ENCODE results near the gene LCE1A. TPM values are rescaled to one million over a fixed set of nuclear protein-coding genes. Genes with fewer than 3 reads are reported as not detected.

LCE1A gene
- total RNA-seq, 1 experiment from 2014 or later: not detected

- intact Hi-C loops (cut with micrococcal nuclease; ENCODE audit: unreplicated experiment): no loop called here
These were observed 30.8 kb downstream of the LCE1A start for GRCh38 chr1:152858062-152858461.

DNA sequence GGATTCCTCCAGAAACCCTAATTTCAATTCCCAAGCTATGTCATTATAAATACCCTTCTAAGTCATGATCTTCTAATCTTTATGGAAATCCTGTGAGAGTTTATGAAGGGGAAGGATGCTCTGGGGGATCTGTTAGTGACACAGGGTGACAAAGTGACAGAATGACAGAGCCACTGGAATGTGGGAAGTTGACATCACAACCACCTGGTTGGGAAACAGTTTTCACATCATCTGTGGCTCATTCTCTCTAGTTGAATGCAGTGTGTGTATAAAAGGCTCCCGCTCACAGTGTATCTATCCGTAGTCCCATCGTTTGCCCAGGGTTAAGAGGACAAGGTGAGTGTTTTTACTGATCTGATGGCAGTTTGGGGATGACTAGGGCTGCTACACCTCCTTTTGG, 32.4 kb downstream of the LCE1A start, which contains the start of gene LCE7A:
Gene LCE7A, plus strand, starts transcription at position 301 of the 400 bp plus-strand sequence. CDS start 702 bp downstream, outside the sequence.
- no peaks in the 10 kb centered on the region for H3K36me3 Mint-ChIP-seq (ENCODE audit: insufficient read depth, unreplicated experiment)
- no peak for DNase-seq
- TF ChIP-seq, protein P1, sequence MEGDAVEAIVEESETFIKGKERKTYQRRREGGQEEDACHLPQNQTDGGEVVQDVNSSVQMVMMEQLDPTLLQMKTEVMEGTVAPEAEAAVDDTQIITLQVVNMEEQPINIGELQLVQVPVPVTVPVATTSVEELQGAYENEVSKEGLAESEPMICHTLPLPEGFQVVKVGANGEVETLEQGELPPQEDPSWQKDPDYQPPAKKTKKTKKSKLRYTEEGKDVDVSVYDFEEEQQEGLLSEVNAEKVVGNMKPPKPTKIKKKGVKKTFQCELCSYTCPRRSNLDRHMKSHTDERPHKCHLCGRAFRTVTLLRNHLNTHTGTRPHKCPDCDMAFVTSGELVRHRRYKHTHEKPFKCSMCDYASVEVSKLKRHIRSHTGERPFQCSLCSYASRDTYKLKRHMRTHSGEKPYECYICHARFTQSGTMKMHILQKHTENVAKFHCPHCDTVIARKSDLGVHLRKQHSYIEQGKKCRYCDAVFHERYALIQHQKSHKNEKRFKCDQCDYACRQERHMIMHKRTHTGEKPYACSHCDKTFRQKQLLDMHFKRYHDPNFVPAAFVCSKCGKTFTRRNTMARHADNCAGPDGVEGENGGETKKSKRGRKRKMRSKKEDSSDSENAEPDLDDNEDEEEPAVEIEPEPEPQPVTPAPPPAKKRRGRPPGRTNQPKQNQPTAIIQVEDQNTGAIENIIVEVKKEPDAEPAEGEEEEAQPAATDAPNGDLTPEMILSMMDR (IDR thresholded peaks at IDR 0.05; ENCODE audit: unreplicated experiment): no peak
- no peaks in the 10 kb centered on the region for H3K9me3 Mint-ChIP-seq (ENCODE audit: low read depth, unreplicated experiment)
- CTCF ChIA-PET: interaction anchor here (0.6 kb wide), 1 partner anchor 69 kb away, joined by 4 read pairs; no protein-coding TSS in a partner anchor
- H3K4me3 Mint-ChIP-seq (ENCODE audit: low read depth, unreplicated experiment): no peak within 1 kb of the TSS
- no TSS peak for BruUV-seq (replicated peaks)
- H3K4me1 Mint-ChIP-seq (ENCODE audit: low read depth, unreplicated experiment): no peaks in the 10 kb centered on the region
- no peak within 1 kb of the TSS for H3K27ac Mint-ChIP-seq (ENCODE audit: unreplicated experiment)
- intact Hi-C loops (cut with micrococcal nuclease; ENCODE audit: unreplicated experiment): no loop called here
- H3K27me3 Mint-ChIP-seq (ENCODE audit: unreplicated experiment): peaks cover 44% of the 10 kb centered on the region

More at GRCh38 chr1:152858062-152858461, 30.8 kb downstream of the LCE1A start:
- H3K27ac Mint-ChIP-seq (ENCODE audit: unreplicated experiment): no peak overlapping the region
- H3K9me3 Mint-ChIP-seq (ENCODE audit: low read depth, unreplicated experiment): no peaks in the 10 kb centered on the region
- CTCF ChIA-PET: no interaction called here
- H3K4me1 Mint-ChIP-seq (ENCODE audit: low read depth, unreplicated experiment): no peaks in the 10 kb centered on the region
- no peaks in the 10 kb centered on the region for H3K36me3 Mint-ChIP-seq (ENCODE audit: insufficient read depth, unreplicated experiment)
- no peak overlapping the region for H3K4me3 Mint-ChIP-seq (ENCODE audit: low read depth, unreplicated experiment)
- no TSS peak for BruUV-seq (replicated peaks)
- no peak for DNase-seq
- peaks cover 55% of the 10 kb centered on the region for H3K27me3 Mint-ChIP-seq (ENCODE audit: unreplicated experiment)
- TF ChIP-seq, protein P1 (IDR thresholded peaks at IDR 0.05; ENCODE audit: unreplicated experiment): no peak

DNA sequence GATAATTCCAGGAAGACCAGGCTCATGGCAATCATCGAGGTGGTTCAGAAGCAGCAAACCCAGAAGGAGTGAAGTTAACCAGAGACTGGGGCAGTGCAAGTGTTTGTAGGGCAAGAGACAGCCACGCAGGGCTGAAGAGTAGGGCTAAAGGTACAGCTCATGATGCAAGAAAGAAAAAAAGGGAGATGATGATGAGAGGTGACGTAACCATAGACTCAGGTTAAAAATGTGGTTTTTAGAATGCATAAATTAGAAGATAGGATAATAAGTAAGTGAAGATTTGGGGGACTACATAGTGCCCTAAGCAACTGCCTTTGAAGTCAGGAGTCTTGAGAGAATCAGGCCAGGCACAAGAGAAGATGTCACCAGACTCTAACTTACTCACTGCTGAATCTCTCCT, 32.9 kb downstream of the LCE1A start:
- Mint-ChIP-seq H3K27ac (ENCODE audit: unreplicated experiment) (no peak overlapping the region), H3K4me3 (ENCODE audit: low read depth, unreplicated experiment) (no peak overlapping the region), H3K4me1 (ENCODE audit: low read depth, unreplicated experiment) (no peaks in the 10 kb centered on the region), H3K27me3 (ENCODE audit: unreplicated experiment) (peaks cover 44% of the 10 kb centered on the region), H3K36me3 (ENCODE audit: insufficient read depth, unreplicated experiment) (no peaks in the 10 kb centered on the region), H3K9me3 (ENCODE audit: low read depth, unreplicated experiment) (no peaks in the 10 kb centered on the region)
- no TSS peak for BruUV-seq (replicated peaks)
- TF ChIP-seq, protein P1 (IDR thresholded peaks at IDR 0.05; ENCODE audit: unreplicated experiment): no peak
- intact Hi-C loops (cut with micrococcal nuclease; ENCODE audit: unreplicated experiment): no loop called here
- CTCF ChIA-PET: interaction anchor here (0.6 kb wide), 1 partner anchor 69 kb away, joined by 4 read pairs; no protein-coding TSS in a partner anchor
- DNase-seq: no peak

GRCh38 chr1:152861374-152861773, 34.1 kb downstream of the LCE1A start:
- Mint-ChIP-seq H3K27ac (ENCODE audit: unreplicated experiment) (no peak overlapping the region), H3K4me3 (ENCODE audit: low read depth, unreplicated experiment) (no peak overlapping the region), H3K4me1 (ENCODE audit: low read depth, unreplicated experiment) (no peaks in the 10 kb centered on the region), H3K36me3 (ENCODE audit: insufficient read depth, unreplicated experiment) (no peaks in the 10 kb centered on the region), H3K9me3 (ENCODE audit: low read depth, unreplicated experiment) (no peaks in the 10 kb centered on the region), H3K27me3 (ENCODE audit: unreplicated experiment) (peaks cover 44% of the 10 kb centered on the region)
- DNase-seq: no peak
- intact Hi-C loops (cut with micrococcal nuclease; ENCODE audit: unreplicated experiment): no loop called here
- TF ChIP-seq, protein P1 (IDR thresholded peaks at IDR 0.05; ENCODE audit: unreplicated experiment): no peak
- CTCF ChIA-PET: no interaction called here
- BruUV-seq (replicated peaks): no TSS peak
